NB4 (cell line): ENCODE results near the gene LGALS7B.

Source experiments
- POLR2A ChIP-seq: IDR thresholded peaks from 2 replicates; pipeline ENCODE4 v1.6.1; 2011; ENCODE audit warnings: mild to moderate bottlenecking; ENCODE audit not compliant: insufficient read length; ENCODE audit errors: extremely low read depth
- TF ChIP-seq, protein P1 (sequence below): IDR thresholded peaks from one replicate; pipeline ENCODE4 v1.5.1; 2012; ENCODE audit warnings: low read depth, low read length
- TF ChIP-seq, protein P2 (sequence below): IDR thresholded peaks from 2 replicates; pipeline ENCODE4 v1.6.1; 2011; ENCODE audit warnings: low read depth, low read length

DNA sequence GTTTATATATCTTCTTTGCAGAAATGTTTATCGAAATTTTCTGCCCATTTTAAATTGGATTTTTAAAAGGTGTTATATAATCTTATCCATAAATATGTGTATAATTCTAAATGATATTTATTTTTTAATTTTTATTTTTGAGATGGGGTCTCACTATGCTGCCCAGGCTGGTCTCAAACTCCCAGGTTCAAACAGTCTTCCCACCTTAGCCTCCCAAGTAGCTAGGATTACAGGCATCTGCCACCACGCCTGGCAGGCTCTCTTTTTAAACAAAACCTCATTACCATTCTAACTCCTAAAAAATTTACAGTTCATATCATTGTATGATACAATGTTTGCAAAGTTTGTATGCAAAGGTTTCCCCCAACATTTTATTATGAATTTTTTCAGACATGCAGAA lies 7.2 kb downstream of the LGALS7B start:
- TF ChIP-seq, protein P1, sequence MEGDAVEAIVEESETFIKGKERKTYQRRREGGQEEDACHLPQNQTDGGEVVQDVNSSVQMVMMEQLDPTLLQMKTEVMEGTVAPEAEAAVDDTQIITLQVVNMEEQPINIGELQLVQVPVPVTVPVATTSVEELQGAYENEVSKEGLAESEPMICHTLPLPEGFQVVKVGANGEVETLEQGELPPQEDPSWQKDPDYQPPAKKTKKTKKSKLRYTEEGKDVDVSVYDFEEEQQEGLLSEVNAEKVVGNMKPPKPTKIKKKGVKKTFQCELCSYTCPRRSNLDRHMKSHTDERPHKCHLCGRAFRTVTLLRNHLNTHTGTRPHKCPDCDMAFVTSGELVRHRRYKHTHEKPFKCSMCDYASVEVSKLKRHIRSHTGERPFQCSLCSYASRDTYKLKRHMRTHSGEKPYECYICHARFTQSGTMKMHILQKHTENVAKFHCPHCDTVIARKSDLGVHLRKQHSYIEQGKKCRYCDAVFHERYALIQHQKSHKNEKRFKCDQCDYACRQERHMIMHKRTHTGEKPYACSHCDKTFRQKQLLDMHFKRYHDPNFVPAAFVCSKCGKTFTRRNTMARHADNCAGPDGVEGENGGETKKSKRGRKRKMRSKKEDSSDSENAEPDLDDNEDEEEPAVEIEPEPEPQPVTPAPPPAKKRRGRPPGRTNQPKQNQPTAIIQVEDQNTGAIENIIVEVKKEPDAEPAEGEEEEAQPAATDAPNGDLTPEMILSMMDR, result no peak
- no peak for TF ChIP-seq POLR2A
- TF ChIP-seq, protein P2, sequence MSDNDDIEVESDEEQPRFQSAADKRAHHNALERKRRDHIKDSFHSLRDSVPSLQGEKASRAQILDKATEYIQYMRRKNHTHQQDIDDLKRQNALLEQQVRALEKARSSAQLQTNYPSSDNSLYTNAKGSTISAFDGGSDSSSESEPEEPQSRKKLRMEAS, result no peak
